ENCODE data around the gene ADAMTS2. TPM values are rescaled to one million over a fixed set of nuclear protein-coding genes. Genes with fewer than 3 reads are reported as not detected.

ADAMTS2 gene
- total and polyA plus RNA-seq, 11 donors = 1.1 to 23.0 (median 5.5) TPM

GRCh38 chr5:179379321-179379890 lies 34.1 kb upstream of the ADAMTS2 start:
- no peak overlapping the region for H3K4me3 ChIP-seq
- TF ChIP-seq POLR2A (IDR thresholded peaks at IDR 0.05) (no peak), CTCF (IDR thresholded peaks at IDR 0.05) (no peak)
- intact Hi-C loops (cut with DNase I) = no loop called here
- no peak overlapping the region for H3K27ac ChIP-seq
- H3K4me1 ChIP-seq = no peaks in the 10 kb centered on the region
- 79 to 86% (median 84%) methylated on average over 9 of the region's 9 CpGs for WGBS, 4 donors
- ATAC-seq (no peak), DNase-seq (no peak)
- H3K27me3 ChIP-seq = no peaks in the 10 kb centered on the region
- no peaks in the 10 kb centered on the region for H3K9me3 ChIP-seq
- no peaks in the 10 kb centered on the region for H3K36me3 ChIP-seq

GRCh38 chr5:179378441-179379271 lies 33.4 kb upstream of the ADAMTS2 start:
- Histone ChIP-seq H3K27me3 (no peaks in the 10 kb centered on the region), H3K36me3 (no peaks in the 10 kb centered on the region), H3K9me3 (no peaks in the 10 kb centered on the region), H3K4me1 (no peaks in the 10 kb centered on the region), H3K4me3 (no peak overlapping the region), H3K27ac (no peak overlapping the region)
- DNase-seq (peak in 1 of 5 donors; percentile 40), ATAC-seq (peak in 1 of 4 donors; percentile 11)
- intact Hi-C loops (cut with DNase I) = no loop called here
- no peak for TF ChIP-seq POLR2A (IDR thresholded peaks at IDR 0.05)
- no peak for TF ChIP-seq CTCF (IDR thresholded peaks at IDR 0.05)
- WGBS, 4 donors = 53 to 70% (median 62%) methylated on average over 15 to 16 of the region's 16 CpGs

- ATAC-seq (no peak), DNase-seq (no peak)
- Histone ChIP-seq H3K4me3 (no peak overlapping the region), H3K36me3 (no peaks in the 10 kb centered on the region), H3K27ac (no peak overlapping the region), H3K4me1 (no peaks in the 10 kb centered on the region), H3K9me3 (no peaks in the 10 kb centered on the region), H3K27me3 (no peaks in the 10 kb centered on the region)
- 84 to 93% (median 90%) methylated on average over 3 to 5 of the region's 5 CpGs for WGBS, 4 donors
- intact Hi-C loops (cut with DNase I) = no loop called here
- no peak for TF ChIP-seq CTCF (IDR thresholded peaks at IDR 0.05)
- TF ChIP-seq POLR2A (IDR thresholded peaks at IDR 0.05) = no peak
These were observed 32.8 kb upstream of the ADAMTS2 start for GRCh38 chr5:179378116-179378440.

- no peaks in the 10 kb centered on the region for H3K9me3 ChIP-seq
- DNase-seq = peak in 1 of 5 donors; percentile 52
- TF ChIP-seq CTCF (IDR thresholded peaks at IDR 0.05) (no peak), POLR2A (IDR thresholded peaks at IDR 0.05) (no peak)
- H3K27ac ChIP-seq = no peak overlapping the region
- intact Hi-C loops (cut with DNase I) = no loop called here
- H3K36me3 ChIP-seq = no peaks in the 10 kb centered on the region
- no peak for ATAC-seq
- H3K4me1 ChIP-seq = no peaks in the 10 kb centered on the region
- WGBS, 4 donors = 87 to 89% (median 88%) methylated on average over 16 to 17 of the region's 17 CpGs
- H3K27me3 ChIP-seq = no peaks in the 10 kb centered on the region
- H3K4me3 ChIP-seq = no peak overlapping the region
These were observed 32.3 kb upstream of the ADAMTS2 start for GRCh38 chr5:179377421-179378115.
